H9 (cell line): Measurements from ENCODE around the gene TMED5. TPM values are rescaled to one million over a fixed set of nuclear protein-coding genes. Genes with fewer than 3 reads are reported as not detected.
"Not testable (repeated sequence)": the region's sequence is repeated elsewhere in the genome, so short reads cannot be mapped to it uniquely, and the experiment has no call there.

ENCODE experiments used
- DNase-seq: peaks from one replicate; pipeline ENCODE4 v3.0.0-alpha.2; 2017
- H2AFZ ChIP-seq: one replicate; pipeline ENCODE4 v1.6.1; 2013; ENCODE audit warnings: mild to moderate bottlenecking, low read length, control low read depth, moderate library complexity
- H2AK5ac ChIP-seq: 2 replicates; pipeline ENCODE4 v1.6.1; 2013; ENCODE audit warnings: low read length, control low read depth, mixed read lengths; ENCODE audit not compliant: insufficient read length
- H2BK120ac ChIP-seq: one replicate; pipeline ENCODE4 v1.6.1; 2013; ENCODE audit warnings: low read depth, mild to moderate bottlenecking, low read length, control low read depth, inconsistent platforms; ENCODE audit not compliant: poor library complexity, severe bottlenecking
- H2BK12ac ChIP-seq: 2 replicates; pipeline ENCODE4 v1.6.1; 2013; ENCODE audit warnings: low read length, control low read depth, mixed read lengths, low read depth; ENCODE audit not compliant: insufficient read length
- H2BK15ac ChIP-seq: 2 replicates; pipeline ENCODE4 v1.6.1; 2013; ENCODE audit warnings: low read depth, low read length, control low read depth
- H2BK20ac ChIP-seq: one replicate; pipeline ENCODE4 v1.6.1; 2013; ENCODE audit warnings: low read depth, mild to moderate bottlenecking, low read length, control low read depth, inconsistent platforms; ENCODE audit not compliant: poor library complexity, severe bottlenecking
- H2BK5ac ChIP-seq: 2 replicates; pipeline ENCODE4 v1.6.1; 2013; ENCODE audit warnings: low read length, control low read depth, mixed read lengths; ENCODE audit not compliant: insufficient read length
- H3K14ac ChIP-seq: 2 replicates; pipeline ENCODE4 v1.6.1; 2013; ENCODE audit warnings: low read length, control low read depth; ENCODE audit not compliant: insufficient read depth
- H3K18ac ChIP-seq: 2 replicates; pipeline ENCODE4 v1.6.1; 2013; ENCODE audit warnings: low read depth, mild to moderate bottlenecking, mixed read lengths, low read length, control low read depth; ENCODE audit not compliant: insufficient read length
- H3K23ac ChIP-seq: 2 replicates; pipeline ENCODE4 v1.6.1; 2013; ENCODE audit warnings: low read length, control low read depth, mixed read lengths, low read depth; ENCODE audit not compliant: insufficient read length
- H3K23me2 ChIP-seq: 2 replicates; pipeline ENCODE4 v1.6.1; 2013; ENCODE audit warnings: low read depth, mild to moderate bottlenecking, mixed read lengths, low read length, control low read depth; ENCODE audit not compliant: insufficient read length, poor library complexity, severe bottlenecking
- H3K27ac ChIP-seq: 2 replicates; pipeline ENCODE4 v1.5.1; 2013; ENCODE audit warnings: low read length, control low read depth, mixed read lengths, low read depth; ENCODE audit not compliant: insufficient read length
- H3K27me3 ChIP-seq: 2 replicates; pipeline ENCODE4 v1.6.1; 2013; ENCODE audit warnings: low read length, control low read depth, inconsistent platforms; ENCODE audit not compliant: insufficient read depth
- H3K4ac ChIP-seq: 2 replicates; pipeline ENCODE4 v1.6.1; 2013; ENCODE audit warnings: low read depth, mild to moderate bottlenecking, control low read depth, inconsistent platforms, low read length, moderate library complexity
- H3K4me1 ChIP-seq: 2 replicates; pipeline ENCODE4 v1.6.1; 2013; ENCODE audit warnings: low read length, control low read depth, inconsistent platforms; ENCODE audit not compliant: insufficient read depth
- H3K4me2 ChIP-seq: 2 replicates; pipeline ENCODE4 v1.6.1; 2013; ENCODE audit warnings: low read length, control low read depth, mixed read lengths; ENCODE audit not compliant: insufficient read length, insufficient read depth
- H3K56ac ChIP-seq: 2 replicates; pipeline ENCODE4 v1.6.1; 2013; ENCODE audit warnings: low read depth, mild to moderate bottlenecking, mixed read lengths, low read length, control low read depth; ENCODE audit not compliant: insufficient read length
- H3K79me1 ChIP-seq: 2 replicates; pipeline ENCODE4 v1.6.1; 2013; ENCODE audit warnings: low read depth, mild to moderate bottlenecking, moderate library complexity, low read length, control low read depth, inconsistent platforms; ENCODE audit not compliant: insufficient read depth, poor library complexity, severe bottlenecking
- H3K79me2 ChIP-seq: 2 replicates; pipeline ENCODE4 v1.6.1; 2013; ENCODE audit warnings: low read length, control low read depth, inconsistent platforms; ENCODE audit not compliant: insufficient read depth
- H3K9ac ChIP-seq: 2 replicates; pipeline ENCODE4 v1.6.1; 2013; ENCODE audit warnings: low read length, control low read depth, mixed read lengths; ENCODE audit not compliant: insufficient read length; ENCODE audit errors: extremely low read depth
- H3K9me3 ChIP-seq: one replicate; pipeline ENCODE4 v1.6.1; 2013; ENCODE audit warnings: low read depth, low read length, inconsistent platforms; ENCODE audit not compliant: control insufficient read depth
- H3T11ph ChIP-seq: one replicate; pipeline ENCODE4 v1.6.1; 2013; ENCODE audit warnings: mild to moderate bottlenecking, low read length, control low read depth, inconsistent platforms
- H4K20me1 ChIP-seq: one replicate; pipeline ENCODE4 v1.6.1; 2013; ENCODE audit not compliant: control insufficient read depth, insufficient read length, insufficient read depth
- H4K5ac ChIP-seq: 2 replicates; pipeline ENCODE4 v1.6.1; 2013; ENCODE audit warnings: low read depth, mild to moderate bottlenecking, mixed read lengths, low read length, control low read depth; ENCODE audit not compliant: insufficient read length
- H4K8ac ChIP-seq: replicated peaks from 2 replicates; pipeline ENCODE4 v1.6.1; 2013; ENCODE audit warnings: low read length, control low read depth, mixed read lengths, low read depth; ENCODE audit not compliant: insufficient read length
- H4K91ac ChIP-seq: 2 replicates; pipeline ENCODE4 v1.6.1; 2013; ENCODE audit warnings: low read depth, mild to moderate bottlenecking, moderate library complexity, mixed read lengths, low read length, control low read depth; ENCODE audit not compliant: insufficient read length
- H3K27ac Mint-ChIP-seq, 3 experiments: 2 replicates in 2 of 3; 3 replicates in 1 of 3; pipeline ENCODE4 v1.8.0; 2020 to 2021; ENCODE audit warnings: mixed read lengths in 3 of 3, mild to moderate bottlenecking in 1 of 3, moderate library complexity in 1 of 3
- H3K27me3 Mint-ChIP-seq: 2 replicates; pipeline ENCODE4 v1.8.0; 2021; ENCODE audit warnings: low read depth, mild to moderate bottlenecking, moderate library complexity, mixed read lengths
- H3K36me3 Mint-ChIP-seq, 3 experiments: 2 replicates in 2 of 3; 3 replicates in 1 of 3; pipeline ENCODE4 v1.8.0; 2020 to 2021; ENCODE audit warnings: low read depth in 3 of 3, mixed read lengths in 3 of 3; ENCODE audit not compliant: insufficient read depth in 1 of 3
- H3K4me1 Mint-ChIP-seq, 2 experiments: 2 replicates each; pipeline ENCODE4 v1.8.0; 2020; ENCODE audit warnings: mixed read lengths in 2 of 2
- H3K4me3 Mint-ChIP-seq, 2 experiments: 2 replicates in 1 of 2; 3 replicates in 1 of 2; pipeline ENCODE4 v1.8.0; 2020 to 2021; ENCODE audit warnings: mild to moderate bottlenecking in 2 of 2, mixed read lengths in 2 of 2, moderate library complexity in 1 of 2
- H3K9me3 Mint-ChIP-seq, 2 experiments: 2 replicates in 1 of 2; 3 replicates in 1 of 2; pipeline ENCODE4 v1.8.0; 2020; ENCODE audit warnings: mild to moderate bottlenecking in 2 of 2, mixed read lengths in 2 of 2, moderate library complexity in 1 of 2
- WGBS: extraction: QIAGEN DNeasy Blood & Tissue Kit; methylation state at CpG from one replicate; pipeline ENCODE4 v1.1.7; 2013; ENCODE audit warnings: missing lambda C conversion rate, low lambda C conversion rate, mixed read lengths; ENCODE audit not compliant: insufficient read length; ENCODE audit errors: extremely low coverage; 5-methylcytosine and 5-hydroxymethylcytosine counted together
- total RNA-seq: library from RNA; stranded (reverse); gene quantifications from 2 replicates; pipeline ENCODE4 v1.2.1, GENCODE V29; 2021
- TF ChIP-seq, protein P1 (sequence below): fragments of 200-600 bp; sonication (generic); conservative IDR thresholded peaks from 3 replicates; pipeline ENCODE4 v1.8.0; 2021; ENCODE audit warnings: antibody characterized with exemption, mild to moderate bottlenecking

Gene TMED5
- total RNA-seq, 1 experiment from 2014 or later = 35.0 TPM

DNA sequence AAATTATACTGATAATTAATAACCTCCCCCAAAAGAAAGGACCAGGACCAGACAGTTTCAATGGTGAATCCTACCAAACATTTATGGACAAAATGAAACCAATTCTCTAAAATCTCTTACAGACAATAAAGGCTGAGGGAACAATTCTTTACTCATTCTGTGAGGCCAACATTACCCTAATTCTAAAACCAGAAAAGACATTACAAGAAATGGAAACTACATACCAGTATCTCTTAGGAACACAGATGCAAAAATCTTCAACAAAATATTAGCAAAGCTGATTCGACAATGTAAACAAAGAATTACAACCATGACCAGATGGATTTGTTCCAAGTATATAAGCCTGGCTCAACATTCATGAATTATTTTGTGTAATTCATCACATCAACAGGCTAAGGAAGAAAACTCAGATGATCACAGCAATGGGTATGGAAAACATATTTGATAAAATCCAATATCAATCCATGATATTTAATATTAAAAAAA is 8.6 kb downstream of the TMED5 start:
- no peak overlapping the region for H3K27ac Mint-ChIP-seq
- DNase-seq = no peak
- no peaks in the 10 kb centered on the region for H3K4me1 ChIP-seq

GRCh38 chr1:93170141-93170678 is 10.0 kb downstream of the TMED5 start:
- H4K5ac ChIP-seq, H3K79me2 ChIP-seq, H3K23ac ChIP-seq, H3K14ac ChIP-seq, H3K27ac Mint-ChIP-seq, H3K9me3 ChIP-seq, H3K27me3 ChIP-seq, H3K4ac ChIP-seq, H4K8ac ChIP-seq, H3K18ac ChIP-seq, H3K4me1 ChIP-seq, H4K91ac ChIP-seq, H2AFZ ChIP-seq, H3K9me3 Mint-ChIP-seq, H2BK12ac ChIP-seq, H2BK120ac ChIP-seq, H2BK20ac ChIP-seq, H2BK5ac ChIP-seq, H2BK15ac ChIP-seq, H3K27ac ChIP-seq, H3K56ac ChIP-seq, H3T11ph ChIP-seq, H3K4me1 Mint-ChIP-seq, H3K79me1 ChIP-seq, H3K4me3 Mint-ChIP-seq, H3K9ac ChIP-seq, H2AK5ac ChIP-seq, H3K23me2 ChIP-seq, H3K4me2 ChIP-seq, H3K27me3 Mint-ChIP-seq, H4K20me1 ChIP-seq: not testable (repeated sequence)
- WGBS = no CpG with 5 or more reads among the region's 36 CpGs
- peaks cover 6 to 35% (median 30%) of the 10 kb centered on the region in 3 experiments; a peak in 6 of 7 replicates for H3K36me3 Mint-ChIP-seq
- peak; percentile 35 for DNase-seq

More for the DNA sequence above, 8.6 kb downstream of the TMED5 start:
- no peak overlapping the region for H3K56ac ChIP-seq
- no peak overlapping the region for H2BK120ac ChIP-seq
- H3K79me2 ChIP-seq = peaks cover 4% of the 10 kb centered on the region; the same call in 1 of the 2 replicates
- H3K9ac ChIP-seq = no peak overlapping the region
- H4K8ac ChIP-seq = no peak overlapping the region
- H3K23me2 ChIP-seq = no peaks in the 10 kb centered on the region
- no peaks in the 10 kb centered on the region for H3K9me3 ChIP-seq
- H3K23ac ChIP-seq = no peak overlapping the region
- H3K27ac ChIP-seq = no peak overlapping the region
- H3K27me3 Mint-ChIP-seq = no peaks in the 10 kb centered on the region
- no peak overlapping the region for H2AFZ ChIP-seq
- no peak overlapping the region for H3K4me2 ChIP-seq
- no peak overlapping the region for H3K14ac ChIP-seq
- H3K4me1 Mint-ChIP-seq = peaks cover 3 to 9% of the 10 kb centered on the region in 2 experiments
- no peak overlapping the region for H2AK5ac ChIP-seq
- no peak overlapping the region for H4K91ac ChIP-seq
- no peaks in the 10 kb centered on the region for H4K20me1 ChIP-seq
- no peak overlapping the region for H2BK15ac ChIP-seq
- no peak overlapping the region for H2BK20ac ChIP-seq
- peaks cover 6 to 26% (median 22%) of the 10 kb centered on the region in 3 experiments; a peak in 6 of 7 replicates for H3K36me3 Mint-ChIP-seq
- no CpG with 5 or more reads among the region's 1 CpG for WGBS
- no peak overlapping the region for H4K5ac ChIP-seq
- peaks cover 6% of the 10 kb centered on the region for H3K79me1 ChIP-seq
- H3K4ac ChIP-seq = no peak overlapping the region
- H2BK5ac ChIP-seq = no peak overlapping the region
- no peak overlapping the region for H3K18ac ChIP-seq
- peaks cover 2 to 3% of the 10 kb centered on the region in 2 experiments; a peak in 3 of 5 replicates for H3K9me3 Mint-ChIP-seq
- H3K27me3 ChIP-seq = no peaks in the 10 kb centered on the region
- no peak overlapping the region for H3K4me3 Mint-ChIP-seq
- TF ChIP-seq, protein P1, sequence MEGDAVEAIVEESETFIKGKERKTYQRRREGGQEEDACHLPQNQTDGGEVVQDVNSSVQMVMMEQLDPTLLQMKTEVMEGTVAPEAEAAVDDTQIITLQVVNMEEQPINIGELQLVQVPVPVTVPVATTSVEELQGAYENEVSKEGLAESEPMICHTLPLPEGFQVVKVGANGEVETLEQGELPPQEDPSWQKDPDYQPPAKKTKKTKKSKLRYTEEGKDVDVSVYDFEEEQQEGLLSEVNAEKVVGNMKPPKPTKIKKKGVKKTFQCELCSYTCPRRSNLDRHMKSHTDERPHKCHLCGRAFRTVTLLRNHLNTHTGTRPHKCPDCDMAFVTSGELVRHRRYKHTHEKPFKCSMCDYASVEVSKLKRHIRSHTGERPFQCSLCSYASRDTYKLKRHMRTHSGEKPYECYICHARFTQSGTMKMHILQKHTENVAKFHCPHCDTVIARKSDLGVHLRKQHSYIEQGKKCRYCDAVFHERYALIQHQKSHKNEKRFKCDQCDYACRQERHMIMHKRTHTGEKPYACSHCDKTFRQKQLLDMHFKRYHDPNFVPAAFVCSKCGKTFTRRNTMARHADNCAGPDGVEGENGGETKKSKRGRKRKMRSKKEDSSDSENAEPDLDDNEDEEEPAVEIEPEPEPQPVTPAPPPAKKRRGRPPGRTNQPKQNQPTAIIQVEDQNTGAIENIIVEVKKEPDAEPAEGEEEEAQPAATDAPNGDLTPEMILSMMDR = no peak
- H2BK12ac ChIP-seq = no peak overlapping the region
- no peak overlapping the region for H3T11ph ChIP-seq
